ENCODE results near the gene TARP.

TARP gene

GRCh38 chr7:38281266-38281665 is 7.8 kb upstream of the TARP start:
- H3K9ac ChIP-seq = no peak overlapping the region
- H3K27ac ChIP-seq = no peak overlapping the region
- no peak overlapping the region for H3K4me3 ChIP-seq (ENCODE audit: low read depth, low read length)
- H3K79me2 ChIP-seq = no peaks in the 10 kb centered on the region
- no peaks in the 10 kb centered on the region for H3K9me3 ChIP-seq (ENCODE audit: control insufficient read depth, low read length)
- H3K36me3 ChIP-seq (ENCODE audit: control insufficient read depth, insufficient read depth, low read length) = no peaks in the 10 kb centered on the region
- no peaks in the 10 kb centered on the region for H3K4me1 ChIP-seq
- H2AFZ ChIP-seq = no peak overlapping the region
- no peaks in the 10 kb centered on the region for H3K27me3 ChIP-seq (ENCODE audit: control insufficient read depth, insufficient read depth, low read length)
- H3K4me2 ChIP-seq (ENCODE audit: low read length) = no peak overlapping the region
- TF ChIP-seq CTCF (IDR thresholded peaks at IDR 0.05) = no peak

- H3K36me3 ChIP-seq (ENCODE audit: control insufficient read depth, insufficient read depth, low read length) = no peaks in the 10 kb centered on the region
- no peak overlapping the region for H3K4me3 ChIP-seq (ENCODE audit: low read depth, low read length)
- H2AFZ ChIP-seq = no peak overlapping the region
- H3K79me2 ChIP-seq = no peaks in the 10 kb centered on the region
- H3K27me3 ChIP-seq (ENCODE audit: control insufficient read depth, insufficient read depth, low read length) = no peaks in the 10 kb centered on the region
- H3K4me1 ChIP-seq = no peaks in the 10 kb centered on the region
- no peak overlapping the region for H3K4me2 ChIP-seq (ENCODE audit: low read length)
- no peaks in the 10 kb centered on the region for H3K9me3 ChIP-seq (ENCODE audit: control insufficient read depth, low read length)
- no peak overlapping the region for H3K9ac ChIP-seq
- no peak overlapping the region for H3K27ac ChIP-seq
- TF ChIP-seq CTCF (IDR thresholded peaks at IDR 0.05) = no peak
These were observed 7.3 kb upstream of the TARP start for GRCh38 chr7:38280707-38281106.

GRCh38 chr7:38280000-38280399 is 6.6 kb upstream of the TARP start:
- Histone ChIP-seq H3K36me3 (ENCODE audit: control insufficient read depth, insufficient read depth, low read length) (no peaks in the 10 kb centered on the region), H3K27ac (no peak overlapping the region), H2AFZ (no peak overlapping the region), H3K9ac (no peak overlapping the region), H3K4me1 (no peaks in the 10 kb centered on the region), H3K79me2 (no peaks in the 10 kb centered on the region), H3K27me3 (ENCODE audit: control insufficient read depth, insufficient read depth, low read length) (no peaks in the 10 kb centered on the region), H3K4me2 (ENCODE audit: low read length) (no peak overlapping the region), H3K9me3 (ENCODE audit: control insufficient read depth, low read length) (no peaks in the 10 kb centered on the region), H3K4me3 (ENCODE audit: low read depth, low read length) (no peak overlapping the region)
- no peak for TF ChIP-seq CTCF (IDR thresholded peaks at IDR 0.05)

GRCh38 chr7:38276096-38276877 is 2.9 kb upstream of the TARP start:
- Histone ChIP-seq H3K4me3 (ENCODE audit: low read depth, low read length) (no peak overlapping the region), H3K27me3 (ENCODE audit: control insufficient read depth, insufficient read depth, low read length) (no peaks in the 10 kb centered on the region), H3K4me1 (no peaks in the 10 kb centered on the region), H3K9ac (no peak overlapping the region), H3K79me2 (no peaks in the 10 kb centered on the region), H2AFZ (no peak overlapping the region), H3K9me3 (ENCODE audit: control insufficient read depth, low read length) (no peaks in the 10 kb centered on the region), H3K27ac (no peak overlapping the region), H3K36me3 (ENCODE audit: control insufficient read depth, insufficient read depth, low read length) (no peaks in the 10 kb centered on the region), H3K4me2 (ENCODE audit: low read length) (no peak overlapping the region)
- no peak for TF ChIP-seq CTCF (IDR thresholded peaks at IDR 0.05)
